Activated CD4-positive, CD25-positive, alpha-beta regulatory T cell treated with anti-CD3 and anti-CD28 coated beads, Interleukin-2, amount 50 U/mL, for 72 hours (primary cell): ENCODE measurements around the gene BCL6.

ENCODE experiments used
- DNase-seq: peaks from one replicate; pipeline ENCODE4 v3.0.0; 2021

BCL6 gene

GRCh38 chr3:187745201-187746058 lies at the start of gene BCL6:
TSS of gene BCL6 (minus strand) at chr3:187745468. CDS start at chr3:187733693, 11,775 bp downstream.
- DNase-seq = peak; percentile 85

- DNase-seq = no peak
Measured at GRCh38 chr3:187794731-187795130, 49.5 kb upstream of the BCL6 start.

GRCh38 chr3:187793618-187794017 lies 48.4 kb upstream of the BCL6 start:
- no peak for DNase-seq

GRCh38 chr3:187792521-187792920 lies 47.3 kb upstream of the BCL6 start:
- DNase-seq = no peak

GRCh38 chr3:187789872-187790271 lies 44.6 kb upstream of the BCL6 start:
- DNase-seq = no peak

- DNase-seq = no peak
Measured at GRCh38 chr3:187788984-187789857, 44.0 kb upstream of the BCL6 start.

GRCh38 chr3:187783098-187783497 lies 37.8 kb upstream of the BCL6 start:
- no peak for DNase-seq

- DNase-seq = no peak
Measured at GRCh38 chr3:187782006-187782405, 36.7 kb upstream of the BCL6 start.

- no peak for DNase-seq
Measured at GRCh38 chr3:187781001-187781400, 35.7 kb upstream of the BCL6 start.

- DNase-seq = no peak
Measured at GRCh38 chr3:187778726-187779125, 33.5 kb upstream of the BCL6 start.

- no peak for DNase-seq
Measured at GRCh38 chr3:187777331-187777941, 32.2 kb upstream of the BCL6 start.

GRCh38 chr3:187775549-187775948 lies 30.3 kb upstream of the BCL6 start:
- no peak for DNase-seq

- no peak for DNase-seq
Measured at GRCh38 chr3:187774185-187774789, 29.0 kb upstream of the BCL6 start.

GRCh38 chr3:187773233-187774184 lies 28.2 kb upstream of the BCL6 start:
- no peak for DNase-seq

GRCh38 chr3:187770224-187770623 lies 25.0 kb upstream of the BCL6 start:
- no peak for DNase-seq

- no peak for DNase-seq
Measured at GRCh38 chr3:187769771-187770170, 24.5 kb upstream of the BCL6 start.

- DNase-seq = no peak
Measured at GRCh38 chr3:187767266-187768012, 22.2 kb upstream of the BCL6 start.

GRCh38 chr3:187765342-187765741 lies 20.1 kb upstream of the BCL6 start:
- DNase-seq = no peak

GRCh38 chr3:187763850-187764648 lies 18.8 kb upstream of the BCL6 start:
- DNase-seq = no peak

GRCh38 chr3:187762792-187763191 lies 17.5 kb upstream of the BCL6 start:
- DNase-seq = no peak
